Nasal cavity respiratory epithelium epithelial cell of viscerocranial mucosa (primary cell): ENCODE results near the gene OR4D9. TPM values are rescaled to one million over a fixed set of nuclear protein-coding genes. Genes with fewer than 3 reads are reported as not detected.

Experiments
- total RNA-seq: library from RNA; depleted of rRNA; stranded (reverse); fragments of >200 nt; gene quantifications from 2 replicates; pipeline ENCODE4 v1.2.3, GENCODE V29; 2014

The OR4D9 gene
- not detected in 2 replicates for total RNA-seq

DNA sequence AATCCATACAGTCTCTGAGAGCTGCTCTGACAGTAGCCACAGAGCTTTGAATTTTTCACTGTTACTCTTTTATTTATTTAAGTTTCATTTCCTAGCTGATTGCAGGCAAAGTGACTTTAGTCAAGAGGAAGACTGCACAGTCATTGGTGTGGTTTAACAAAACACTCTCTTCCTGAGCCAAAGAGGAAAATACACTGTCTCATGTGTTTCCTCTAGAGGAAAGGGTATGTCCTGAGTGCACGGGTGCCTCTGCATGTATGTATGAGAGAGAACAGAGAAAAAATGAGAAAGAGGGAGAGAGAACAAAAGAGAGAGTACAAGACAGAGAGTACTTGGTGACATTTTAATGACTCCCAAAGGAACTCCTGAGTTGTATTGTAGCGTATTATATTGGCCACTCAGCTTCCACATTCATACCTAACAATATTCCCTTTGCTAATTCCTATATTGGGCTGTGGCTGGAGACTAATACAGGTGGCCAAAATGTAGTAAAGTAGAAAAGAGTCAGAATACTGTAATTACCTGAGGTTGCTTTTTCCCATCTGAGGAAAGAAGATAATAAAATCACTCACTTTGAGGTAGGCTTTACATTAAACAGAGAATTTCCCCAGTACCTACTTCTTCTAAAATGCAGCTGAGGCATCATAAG, at the start of gene OR4D9:
Gene OR4D9 (plus strand): TSS at position 599 of the 649 bp plus-strand sequence. CDS start 3,374 bp downstream, outside the sequence.

DNA sequence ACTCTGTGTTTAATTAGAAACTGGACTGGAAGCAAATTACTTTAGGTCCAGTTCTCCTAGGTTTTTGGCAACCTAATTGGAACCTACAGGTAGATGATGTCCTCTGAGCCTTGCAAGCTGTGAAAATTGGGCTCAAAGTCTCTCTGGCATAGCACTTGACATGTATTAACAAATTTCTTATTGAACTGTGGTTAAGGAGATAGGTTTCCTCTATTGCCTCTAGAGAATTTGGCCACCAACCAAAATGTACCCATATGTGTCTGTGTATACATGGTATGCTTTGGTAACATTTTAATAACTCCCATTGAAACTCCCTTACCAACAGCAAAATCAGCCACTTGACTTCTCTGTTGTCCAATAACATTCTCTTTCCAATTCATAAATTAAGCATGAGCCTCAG, 38.3 kb upstream of the OR4D9 start, which contains the start of gene OR4D10:
Gene OR4D10 (plus strand): TSS at position 301 of the 400 bp plus-strand sequence. CDS start 4,115 bp downstream, outside the sequence.

DNA sequence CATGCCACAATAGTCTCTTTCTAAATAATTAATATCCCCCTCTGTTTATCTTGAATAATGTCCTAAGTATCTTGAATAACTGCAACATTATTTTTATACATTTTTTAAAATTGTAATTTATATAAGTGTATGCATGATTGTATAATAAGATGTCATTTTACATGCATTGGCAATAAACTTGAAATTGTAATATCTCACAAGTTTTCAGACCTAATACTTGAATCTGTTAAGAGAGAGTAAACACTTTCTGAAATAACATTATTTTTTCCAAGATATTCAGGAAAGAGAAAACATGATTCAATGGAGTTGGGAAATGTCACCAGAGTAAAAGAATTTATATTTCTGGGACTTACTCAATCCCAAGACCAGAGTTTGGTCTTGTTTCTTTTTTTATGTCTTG, 8.1 kb upstream of the OR4D9 start, which contains the start of gene OR4D11:
Gene OR4D11 (plus strand): TSS at position 301 of the 400 bp plus-strand sequence. CDS start 0 bp downstream, at position 301.

Other genes starting within 250 kb of the OR4D9 start
- gene OR5AN1, start 152.6 kb upstream of the OR4D9 start, total RNA-seq = not detected in 2 replicates
- gene OR5A2, start 85.1 kb upstream of the OR4D9 start, total RNA-seq = not detected in 2 replicates
- not detected in 2 replicates for gene OR5A1, start 75.1 kb upstream of the OR4D9 start, total RNA-seq
- not detected in 2 replicates for gene OR4D6, start 54.6 kb upstream of the OR4D9 start, total RNA-seq
- gene OR4D10, start 38.2 kb upstream of the OR4D9 start, total RNA-seq = not detected in 2 replicates
- not detected in 2 replicates for gene OR4D11, start 8.0 kb upstream of the OR4D9 start, total RNA-seq
- gene OSBP, start 104.2 kb downstream of the OR4D9 start, total RNA-seq = 55.5 and 56.4 TPM in 2 replicates
- gene PATL1, start 157.5 kb downstream of the OR4D9 start, total RNA-seq = 6.8 and 17.7 TPM in 2 replicates
- gene OR10V1, start 202.3 kb downstream of the OR4D9 start, total RNA-seq = not detected in 2 replicates
- gene STX3, start 243.8 kb downstream of the OR4D9 start, total RNA-seq = 40.0 and 56.0 TPM in 2 replicates